SK-N-SH (cell line): ENCODE results near the gene PDGFRB. TPM values are rescaled to one million over a fixed set of nuclear protein-coding genes. Genes with fewer than 3 reads are reported as not detected.
A peak's percentile ranks its signal among the peaks of the same experiment; 100 is the strongest.

ENCODE experiments used
- CTCF ChIA-PET: fragments of 300-600, 350-600 bp; formaldehyde crosslinking; extraction: SDS; loops from one replicate; lab custom pipeline; 2021; lab: Yijun Ruan, JAX
- POLR2A ChIA-PET: fragments of 350-600 bp; sonication (Branson Sonifier 250); formaldehyde crosslinking; extraction: SDS; loops from one replicate; lab custom pipeline; 2020; ENCODE audit warnings: antibody characterized with exemption, inconsistent platforms; lab: Yijun Ruan, JAX
- DNase-seq: peaks from one replicate; pipeline ENCODE4 v3.0.0; 2012
- H2AFZ ChIP-seq: fragments of 200-600 bp; sonication (generic); 2 replicates; pipeline ENCODE4 v1.8.1; 2016; ENCODE audit warnings: antibody characterized with exemption, mild to moderate bottlenecking, low read depth
- H3F3A ChIP-seq: fragments of 200-600 bp; sonication (generic); replicated peaks from 2 replicates; pipeline ENCODE3; 2016; ENCODE audit warnings: antibody characterized with exemption, mild to moderate bottlenecking; ENCODE audit not compliant: insufficient read depth
- H3K27ac ChIP-seq, 2 experiments: fragments of 200-500 bp in 1 of 2; fragments of 200-600 bp in 1 of 2; sonication (Bioruptor generic) in 1 of 2; sonication (generic), shearing (Covaris generic) in 1 of 2; 2 replicates each; pipeline versions ENCODE4 v1.5.1 to v1.6.1; 2014 to 2016; ENCODE audit warnings: low read depth in 2 of 2, inconsistent platforms in 1 of 2, low read length in 1 of 2, mild to moderate bottlenecking in 1 of 2, mixed read lengths in 1 of 2
- H3K27me3 ChIP-seq: fragments of 200-600 bp; sonication (generic), shearing (Covaris generic); 2 replicates; pipeline ENCODE4 v1.6.1; 2016; ENCODE audit warnings: mixed run types; ENCODE audit not compliant: insufficient read depth
- H3K36me3 ChIP-seq, 2 experiments: fragments of 200-500 bp in 1 of 2; fragments of 200-600 bp in 1 of 2; sonication (Bioruptor generic) in 1 of 2; sonication (generic) in 1 of 2; replicated peaks in 1 of 2; 2 replicates each; pipeline versions ENCODE3 to v1.5.1; 2014 to 2016; ENCODE audit warnings: low read length in 1 of 2, mild to moderate bottlenecking in 1 of 2; ENCODE audit not compliant: insufficient read depth in 2 of 2, control insufficient read depth in 1 of 2
- H3K4me1 ChIP-seq, 2 experiments: fragments of 200-500 bp in 1 of 2; fragments of 200-600 bp in 1 of 2; sonication (Bioruptor generic) in 1 of 2; sonication (generic), shearing (Covaris generic) in 1 of 2; 2 replicates each; pipeline versions ENCODE4 v1.5.1 to v1.6.1; 2014 to 2016; ENCODE audit warnings: low read depth in 1 of 2, low read length in 1 of 2, mixed run types in 1 of 2; ENCODE audit not compliant: insufficient read depth in 2 of 2, control insufficient read depth in 1 of 2
- H3K4me2 ChIP-seq: fragments of 200-600 bp; sonication (generic), shearing (Covaris generic); 2 replicates; pipeline ENCODE4 v1.6.1; 2017; ENCODE audit warnings: mixed run types
- H3K4me3 ChIP-seq, 2 experiments: fragments of 200-500 bp in 1 of 2; fragments of 200-600 bp in 1 of 2; sonication (Bioruptor generic) in 1 of 2; sonication (generic), shearing (Covaris generic) in 1 of 2; 2 replicates each; pipeline versions ENCODE4 v1.5.1 to v1.8.1; 2014 to 2016; ENCODE audit warnings: low read depth in 2 of 2, inconsistent platforms in 1 of 2, low read length in 1 of 2, mild to moderate bottlenecking in 1 of 2, mixed read lengths in 1 of 2, moderate library complexity in 1 of 2
- H3K79me2 ChIP-seq: fragments of 200-600 bp; sonication (generic); 2 replicates; pipeline ENCODE4 v1.8.1; 2017; ENCODE audit warnings: mild to moderate bottlenecking; ENCODE audit not compliant: insufficient read depth
- H3K9ac ChIP-seq: fragments of 200-600 bp; sonication (generic); 2 replicates; pipeline ENCODE4 v1.6.1; 2017; ENCODE audit warnings: mixed run types
- H3K9me2 ChIP-seq: fragments of 200-600 bp; sonication (generic); 2 replicates; pipeline ENCODE4 v1.6.1; 2017; ENCODE audit warnings: mixed run types
- H3K9me3 ChIP-seq: fragments of 200-600 bp; sonication (generic); 2 replicates; pipeline ENCODE4 v1.6.1; 2017; ENCODE audit warnings: mixed run types, mild to moderate bottlenecking, moderate library complexity
- H4K20me1 ChIP-seq: fragments of 200-600 bp; sonication (generic); 2 replicates; pipeline ENCODE4 v1.6.1; 2017; ENCODE audit warnings: mild to moderate bottlenecking, mixed run types; ENCODE audit not compliant: insufficient read depth
- CHD2 ChIP-seq: fragments of 150-350 bp; IDR thresholded peaks from 2 replicates; pipeline ENCODE4 v1.6.1; 2018; ENCODE audit warnings: low read length; ENCODE audit not compliant: partially characterized antibody
- EP300 ChIP-seq, 2 experiments: IDR thresholded peaks; 2 replicates each; pipeline versions ENCODE4 v1.4.0 to v1.6.1; 2012; ENCODE audit warnings: borderline replicate concordance in 1 of 2, low read depth in 1 of 2, low read length in 1 of 2
- EZH2phosphoT487 ChIP-seq: fragments of 200-600 bp; sonication (generic); IDR thresholded peaks from 2 replicates; pipeline ENCODE4 v1.6.1; 2017; ENCODE audit warnings: low read depth, mixed run types, mild to moderate bottlenecking, antibody characterized with exemption, moderate library complexity, borderline replicate concordance
- FOXJ3 ChIP-seq: sonication (generic); formaldehyde crosslinking; IDR thresholded peaks from 2 replicates; pipeline ENCODE4 v1.5.1; 2020; ENCODE audit warnings: mild to moderate bottlenecking, missing genetic modification reagents
- FOXM1 ChIP-seq: IDR thresholded peaks from 2 replicates; pipeline ENCODE4 v1.4.0; 2012; ENCODE audit warnings: low read depth, mild to moderate bottlenecking
- GABPA ChIP-seq: IDR thresholded peaks from 2 replicates; pipeline ENCODE4 v1.4.0; 2012; ENCODE audit warnings: low read depth, mild to moderate bottlenecking
- MEF2A ChIP-seq: IDR thresholded peaks from 2 replicates; pipeline ENCODE4 v1.4.0; 2012; ENCODE audit warnings: low read depth, borderline replicate concordance
- MXI1 ChIP-seq: IDR thresholded peaks from 2 replicates; pipeline ENCODE4 v1.6.1; 2012; ENCODE audit warnings: mild to moderate bottlenecking, low read depth, low read length, improper control_type of control experiment
- NFIC ChIP-seq: IDR thresholded peaks from 2 replicates; pipeline ENCODE4 v1.4.0; 2012; ENCODE audit warnings: borderline replicate concordance
- NRF1 ChIP-seq: IDR thresholded peaks from 2 replicates; pipeline ENCODE4 v1.6.1; 2012; ENCODE audit warnings: low read depth, mild to moderate bottlenecking, low read length
- RAD21 ChIP-seq: IDR thresholded peaks from 2 replicates; pipeline ENCODE4 v1.6.1; 2012; ENCODE audit warnings: mild to moderate bottlenecking, low read length
- REST ChIP-seq: IDR thresholded peaks from 2 replicates; pipeline ENCODE4 v1.6.1; 2012; ENCODE audit warnings: mild to moderate bottlenecking, low read depth, low read length, moderate library complexity
- RFX5 ChIP-seq: IDR thresholded peaks from 2 replicates; pipeline ENCODE4 v1.6.1; 2012; ENCODE audit warnings: mild to moderate bottlenecking, improper control_type of control experiment, low read length
- TAF1 ChIP-seq: IDR thresholded peaks from 2 replicates; pipeline ENCODE4 v1.6.1; 2012; ENCODE audit warnings: low read depth, mild to moderate bottlenecking, low read length, moderate library complexity, borderline replicate concordance
- TCF12 ChIP-seq: IDR thresholded peaks from 2 replicates; pipeline ENCODE4 v1.4.0; 2012
- USF2 ChIP-seq: fragments of 150-350 bp; IDR thresholded peaks from 2 replicates; pipeline ENCODE4 v1.6.1; 2017; ENCODE audit warnings: antibody characterized with exemption, low read length, low read depth, borderline replicate concordance
- YY1 ChIP-seq: IDR thresholded peaks from 2 replicates; pipeline ENCODE4 v1.4.0; 2012; ENCODE audit warnings: low read depth, mild to moderate bottlenecking
- ZBTB33 ChIP-seq: IDR thresholded peaks from 2 replicates; pipeline ENCODE4 v1.4.0; 2012; ENCODE audit warnings: low read depth, borderline replicate concordance
- WGBS: methylation state at CpG from one replicate; pipeline ENCODE4 v1.1.6; 2017; ENCODE audit warnings: low lambda C conversion rate; 5-methylcytosine and 5-hydroxymethylcytosine counted together
- polyA plus RNA-seq, 3 experiments: library from polyadenylated mRNA; depleted of rRNA; stranded (reverse); fragments of >200 nt; gene quantifications; 2 replicates each; pipeline ENCODE4 v1.2.3, GENCODE V29; 2012

The PDGFRB gene
- polyA plus RNA-seq, 1 of the 3 experiments (the other 2 are of a cell fraction): 32.1 TPM

GRCh38 chr5:150156540-150156939 lies 895 bp upstream of the PDGFRB start:
- H3K4me1 ChIP-seq: peaks cover 44 to 85% of the 10 kb centered on the region in 2 experiments
- peak overlapping the region; percentile 94 to 97 for H3K27ac ChIP-seq
- H3K9me3 ChIP-seq: no peaks in the 10 kb centered on the region
- peak overlapping the region; percentile 97 for H3K4me2 ChIP-seq
- peaks cover 40% of the 10 kb centered on the region for H3K79me2 ChIP-seq
- H3F3A ChIP-seq: peaks cover 37% of the 10 kb centered on the region
- peaks cover 19% of the 10 kb centered on the region for H4K20me1 ChIP-seq
- H3K36me3 ChIP-seq: peaks cover 3 to 4% of the 10 kb centered on the region in 2 experiments
- H3K9ac ChIP-seq: peak overlapping the region; percentile 73; the same call in 1 of the 2 replicates
- ChIA-PET CTCF (interaction anchor here (1.6 kb wide), 2 partner anchors 16 to 88 kb away, joined by 4 read pairs; no protein-coding TSS in a partner anchor), POLR2A (interaction anchor here (1.0 to 2.0 kb wide), 2 partner anchors 13 to 18 kb away, joined by 3 to 5 read pairs; no protein-coding TSS in a partner anchor)
- DNase-seq: no peak
- H3K9me2 ChIP-seq: no peaks in the 10 kb centered on the region
- H3K4me3 ChIP-seq: no peak overlapping the region
- WGBS: 83% methylated on average over 4 of the region's 4 CpGs
- no peak overlapping the region; the same call in none of the 2 replicates for H2AFZ ChIP-seq
- H3K27me3 ChIP-seq: no peaks in the 10 kb centered on the region
- TF ChIP-seq TCF12: no peak
- TF ChIP-seq ZBTB33: no peak
- TF ChIP-seq RFX5: no peak
- no peak for TF ChIP-seq MXI1
- no peak for TF ChIP-seq FOXM1
- TF ChIP-seq FOXJ3 (CRISPR knock-in tag): no peak
- TF ChIP-seq NRF1: no peak
- no peak for TF ChIP-seq GABPA
- no peak for TF ChIP-seq USF2
- no peak for TF ChIP-seq EP300 (IDR thresholded peaks at IDR 0.05; ENCODE audit: borderline replicate concordance in 1 of 2, low read depth in 1 of 2, low read length in 1 of 2)
- TF ChIP-seq REST: no peak
- TF ChIP-seq CHD2: no peak
- no peak for TF ChIP-seq EZH2phosphoT487
- no peak for TF ChIP-seq NFIC
- TF ChIP-seq TAF1: no peak
- no peak for TF ChIP-seq MEF2A
- no peak for TF ChIP-seq YY1
- TF ChIP-seq RAD21: no peak
